K562 (cell line): ENCODE data around the gene DMWD.

Experiments
- ATF7 ChIP-seq: fragments of 450-650 bp; IDR thresholded peaks from 2 replicates; pipeline ENCODE4 v1.7.1; 2014; ENCODE audit warnings: mild to moderate bottlenecking, moderate library complexity
- EP300 ChIP-seq: IDR thresholded peaks from 2 replicates; pipeline ENCODE4 v1.6.1; 2012; ENCODE audit warnings: low read length, improper control_type of control experiment
- LEF1 ChIP-seq: fragments of 450-650 bp; IDR thresholded peaks from 2 replicates; pipeline ENCODE4 v1.6.1; 2016; ENCODE audit warnings: mild to moderate bottlenecking
- MCM7 ChIP-seq, 2 experiments: fragments of 450-650 bp; IDR thresholded peaks; 2 replicates each; pipeline ENCODE4 v1.6.1; 2016 to 2018
- NFYB ChIP-seq: IDR thresholded peaks from 2 replicates; pipeline ENCODE4 v1.6.1; 2011; ENCODE audit warnings: mild to moderate bottlenecking, moderate library complexity; ENCODE audit not compliant: insufficient read length; ENCODE audit errors: extremely low read depth
- ZNF124 ChIP-seq: sonication (generic); formaldehyde crosslinking; IDR thresholded peaks from 2 replicates; pipeline ENCODE4 v1.8.1; 2022; ENCODE audit warnings: missing genetic modification reagents
- ZNF316 ChIP-seq: fragments of 450-650 bp; IDR thresholded peaks from 2 replicates; pipeline ENCODE4 v1.6.1; 2016
- TF ChIP-seq, protein P1 (sequence below): IDR thresholded peaks from 2 replicates; pipeline ENCODE4 v1.6.1; 2012; ENCODE audit warnings: low read depth, low read length, improper control_type of control experiment, borderline replicate concordance
- TF ChIP-seq, protein P2 (sequence below), 3 experiments: IDR thresholded peaks in 2 of 3; conservative IDR thresholded peaks in 1 of 3; 2 replicates each; pipeline ENCODE4 v1.5.1; 2011 to 2012; ENCODE audit warnings: low read length in 3 of 3, mild to moderate bottlenecking in 3 of 3, control low read depth in 2 of 3, improper control_type of control experiment in 1 of 3, inconsistent platforms in 1 of 3, low read depth in 1 of 3, mixed read lengths in 1 of 3, moderate library complexity in 1 of 3; ENCODE audit not compliant: insufficient read depth in 2 of 3
- TF ChIP-seq, protein P3 (sequence below): fragments of 250-450 bp; sonication (Bioruptor Pico); IDR thresholded peaks from 2 replicates; pipeline ENCODE4 v1.9.0; 2021; ENCODE audit warnings: mild to moderate bottlenecking
- TF ChIP-seq, protein P4 (sequence below), 2 experiments: fragments of 450-650 bp in 1 of 2; sonication (generic) in 1 of 2; formaldehyde crosslinking in 1 of 2; IDR thresholded peaks in 1 of 2; conservative IDR thresholded peaks in 1 of 2; 2 replicates each; pipeline versions ENCODE4 v1.6.1 to v1.8.1; 2016 to 2023; ENCODE audit warnings: mild to moderate bottlenecking in 2 of 2, moderate library complexity in 2 of 2, inconsistent platforms in 1 of 2, missing genetic modification reagents in 1 of 2
- TF ChIP-seq, protein P5 (sequence below): fragments of 450-650 bp; formaldehyde crosslinking; IDR thresholded peaks from 2 replicates; pipeline ENCODE4 v1.4.0; 2020; ENCODE audit warnings: mild to moderate bottlenecking, moderate library complexity

DNA sequence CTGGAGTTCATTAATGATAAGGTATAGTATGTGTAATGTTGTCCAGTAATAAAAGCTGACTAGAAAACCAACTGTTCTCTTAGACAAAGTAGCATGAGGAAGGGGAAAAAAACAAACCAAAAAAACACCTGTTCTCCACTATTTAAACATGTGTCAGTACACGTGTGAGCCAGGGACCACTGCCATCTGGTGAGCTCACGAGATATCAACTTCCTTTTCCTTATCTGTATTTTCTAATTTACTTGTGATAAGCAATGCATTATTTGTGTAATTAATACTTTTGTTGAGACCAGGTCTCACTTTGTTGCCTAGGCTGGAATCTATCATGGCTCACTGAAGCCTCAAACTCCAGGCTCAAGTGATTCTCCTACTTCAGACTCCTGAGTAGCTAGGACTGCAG is 19.3 kb downstream of the DMWD start:
- no peak for TF ChIP-seq LEF1
- no peak for TF ChIP-seq ATF7
- TF ChIP-seq NFYB, result no peak
- TF ChIP-seq MCM7 (IDR thresholded peaks at IDR 0.05), result no peak
- TF ChIP-seq, protein P1, sequence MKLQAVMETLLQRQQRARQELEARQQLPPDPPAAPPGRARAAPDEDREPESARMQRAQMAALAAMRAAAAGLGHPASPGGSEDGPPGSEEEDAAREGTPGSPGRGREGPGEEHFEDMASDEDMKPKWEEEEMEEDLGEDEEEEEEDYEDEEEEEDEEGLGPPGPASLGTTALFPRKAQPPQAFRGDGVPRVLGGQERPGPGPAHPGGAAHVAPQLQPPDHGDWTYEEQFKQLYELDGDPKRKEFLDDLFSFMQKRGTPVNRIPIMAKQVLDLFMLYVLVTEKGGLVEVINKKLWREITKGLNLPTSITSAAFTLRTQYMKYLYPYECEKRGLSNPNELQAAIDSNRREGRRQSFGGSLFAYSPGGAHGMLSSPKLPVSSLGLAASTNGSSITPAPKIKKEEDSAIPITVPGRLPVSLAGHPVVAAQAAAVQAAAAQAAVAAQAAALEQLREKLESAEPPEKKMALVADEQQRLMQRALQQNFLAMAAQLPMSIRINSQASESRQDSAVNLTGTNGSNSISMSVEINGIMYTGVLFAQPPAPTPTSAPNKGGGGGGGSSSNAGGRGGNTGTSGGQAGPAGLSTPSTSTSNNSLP, result no peak
- no peak for TF ChIP-seq EP300
- no peak for TF ChIP-seq ZNF124
- TF ChIP-seq, protein P2, sequence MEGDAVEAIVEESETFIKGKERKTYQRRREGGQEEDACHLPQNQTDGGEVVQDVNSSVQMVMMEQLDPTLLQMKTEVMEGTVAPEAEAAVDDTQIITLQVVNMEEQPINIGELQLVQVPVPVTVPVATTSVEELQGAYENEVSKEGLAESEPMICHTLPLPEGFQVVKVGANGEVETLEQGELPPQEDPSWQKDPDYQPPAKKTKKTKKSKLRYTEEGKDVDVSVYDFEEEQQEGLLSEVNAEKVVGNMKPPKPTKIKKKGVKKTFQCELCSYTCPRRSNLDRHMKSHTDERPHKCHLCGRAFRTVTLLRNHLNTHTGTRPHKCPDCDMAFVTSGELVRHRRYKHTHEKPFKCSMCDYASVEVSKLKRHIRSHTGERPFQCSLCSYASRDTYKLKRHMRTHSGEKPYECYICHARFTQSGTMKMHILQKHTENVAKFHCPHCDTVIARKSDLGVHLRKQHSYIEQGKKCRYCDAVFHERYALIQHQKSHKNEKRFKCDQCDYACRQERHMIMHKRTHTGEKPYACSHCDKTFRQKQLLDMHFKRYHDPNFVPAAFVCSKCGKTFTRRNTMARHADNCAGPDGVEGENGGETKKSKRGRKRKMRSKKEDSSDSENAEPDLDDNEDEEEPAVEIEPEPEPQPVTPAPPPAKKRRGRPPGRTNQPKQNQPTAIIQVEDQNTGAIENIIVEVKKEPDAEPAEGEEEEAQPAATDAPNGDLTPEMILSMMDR (IDR thresholded peaks at IDR 0.05 in 2 of 3, conservative IDR thresholded peaks at IDR 0.05 in 1 of 3; ENCODE audit: insufficient read depth in 2 of 3, low read depth in 1 of 3, low read length in 3 of 3), result no peak
- TF ChIP-seq, protein P3, sequence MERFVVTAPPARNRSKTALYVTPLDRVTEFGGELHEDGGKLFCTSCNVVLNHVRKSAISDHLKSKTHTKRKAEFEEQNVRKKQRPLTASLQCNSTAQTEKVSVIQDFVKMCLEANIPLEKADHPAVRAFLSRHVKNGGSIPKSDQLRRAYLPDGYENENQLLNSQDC (CRISPR knock-in tag), result no peak
- TF ChIP-seq ZNF316, result no peak
- TF ChIP-seq, protein P4, sequence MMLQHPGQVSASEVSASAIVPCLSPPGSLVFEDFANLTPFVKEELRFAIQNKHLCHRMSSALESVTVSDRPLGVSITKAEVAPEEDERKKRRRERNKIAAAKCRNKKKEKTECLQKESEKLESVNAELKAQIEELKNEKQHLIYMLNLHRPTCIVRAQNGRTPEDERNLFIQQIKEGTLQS (IDR thresholded peaks at IDR 0.05), result no peak
- TF ChIP-seq, protein P4 (CRISPR knock-in tag; conservative IDR thresholded peaks at IDR 0.05), result no peak
- TF ChIP-seq, protein P5, sequence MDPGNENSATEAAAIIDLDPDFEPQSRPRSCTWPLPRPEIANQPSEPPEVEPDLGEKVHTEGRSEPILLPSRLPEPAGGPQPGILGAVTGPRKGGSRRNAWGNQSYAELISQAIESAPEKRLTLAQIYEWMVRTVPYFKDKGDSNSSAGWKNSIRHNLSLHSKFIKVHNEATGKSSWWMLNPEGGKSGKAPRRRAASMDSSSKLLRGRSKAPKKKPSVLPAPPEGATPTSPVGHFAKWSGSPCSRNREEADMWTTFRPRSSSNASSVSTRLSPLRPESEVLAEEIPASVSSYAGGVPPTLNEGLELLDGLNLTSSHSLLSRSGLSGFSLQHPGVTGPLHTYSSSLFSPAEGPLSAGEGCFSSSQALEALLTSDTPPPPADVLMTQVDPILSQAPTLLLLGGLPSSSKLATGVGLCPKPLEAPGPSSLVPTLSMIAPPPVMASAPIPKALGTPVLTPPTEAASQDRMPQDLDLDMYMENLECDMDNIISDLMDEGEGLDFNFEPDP (CRISPR knock-in tag), result no peak
